ENCODE measurements around the gene CCNL1. TPM values are rescaled to one million over a fixed set of nuclear protein-coding genes. Genes with fewer than 3 reads are reported as not detected.

Gene CCNL1
- total RNA-seq, 5 donors from 2014 or later (not counting 1 experiment from before 2014, with no cell fraction given) = 271 to 1,140 (median 276) TPM

GRCh38 chr3:157109267-157110141 is 50.4 kb downstream of the CCNL1 start:
- 100% methylated on average over 2 of the region's 7 CpGs for WGBS (ENCODE audit: insufficient coverage)
- Histone ChIP-seq H3K4me1 (ENCODE audit: control insufficient read depth in 1 of 2, extremely low read depth in 1 of 2, insufficient read depth in 2 of 2, low read length in 2 of 2) (peaks cover 0 to 15% of the 10 kb centered on the region in 2 experiments), H3K9me3 (no peaks in the 10 kb centered on the region), H3K27me3 (replicated peaks in 1 of 2; ENCODE audit: control insufficient read depth in 2 of 2, extremely low read depth in 1 of 2, insufficient read depth in 2 of 2, low read length in 1 of 2) (no peaks in the 10 kb centered on the region), H3K36me3 (ENCODE audit: control insufficient read depth in 2 of 2, extremely low read depth in 1 of 2, insufficient read depth in 1 of 2, low read length in 1 of 2) (no peaks in the 10 kb centered on the region), H3K27ac (ENCODE audit: low read length) (no peak overlapping the region), H3K4me3 (ENCODE audit: control insufficient read depth in 1 of 2, extremely low read depth in 1 of 2, low read length in 1 of 2) (no peak overlapping the region)
- no peak for DNase-seq
- Mint-ChIP-seq H3K27me3 (no peaks in the 10 kb centered on the region), H3K4me3 (no peak overlapping the region), H3K9me3 (no peaks in the 10 kb centered on the region), H3K36me3 (no peaks in the 10 kb centered on the region), H3K4me1 (peaks cover 2 to 14% (median 14%) of the 10 kb centered on the region in 3 donors), H3K27ac (no peak overlapping the region)
- ChIA-PET POLR2A (no interaction called here), CTCF (interaction anchor here in 1 of 2 donors (0.6 kb wide), 1 partner anchor 900 kb away, joined by 5 read pairs; no protein-coding TSS in a partner anchor)
- no peak for ATAC-seq (replicated peaks in 1 of 4)

GRCh38 chr3:157107644-157108133 is 52.3 kb downstream of the CCNL1 start:
- Mint-ChIP-seq H3K27me3 (no peaks in the 10 kb centered on the region), H3K4me1 (peaks cover 7 to 24% (median 22%) of the 10 kb centered on the region in 3 donors), H3K9me3 (no peaks in the 10 kb centered on the region), H3K36me3 (no peaks in the 10 kb centered on the region), H3K27ac (no peak overlapping the region), H3K4me3 (no peak overlapping the region)
- Histone ChIP-seq H3K36me3 (ENCODE audit: control insufficient read depth in 2 of 2, extremely low read depth in 1 of 2, insufficient read depth in 1 of 2, low read length in 1 of 2) (no peaks in the 10 kb centered on the region), H3K27ac (ENCODE audit: low read length) (no peak overlapping the region), H3K27me3 (replicated peaks in 1 of 2; ENCODE audit: control insufficient read depth in 2 of 2, extremely low read depth in 1 of 2, insufficient read depth in 2 of 2, low read length in 1 of 2) (no peaks in the 10 kb centered on the region), H3K4me3 (ENCODE audit: control insufficient read depth in 1 of 2, extremely low read depth in 1 of 2, low read length in 1 of 2) (no peak overlapping the region), H3K4me1 (ENCODE audit: control insufficient read depth in 1 of 2, extremely low read depth in 1 of 2, insufficient read depth in 2 of 2, low read length in 2 of 2) (peaks cover 0 to 23% of the 10 kb centered on the region in 2 experiments), H3K9me3 (no peaks in the 10 kb centered on the region)
- no peak for ATAC-seq (replicated peaks in 1 of 4)
- CTCF ChIA-PET = no interaction called here
- POLR2A ChIA-PET = no interaction called here
- DNase-seq = no peak
- 77% methylated on average over 4 of the region's 5 CpGs for WGBS (ENCODE audit: insufficient coverage)

GRCh38 chr3:157107037-157107436 is 52.9 kb downstream of the CCNL1 start:
- DNase-seq (no peak), ATAC-seq (replicated peaks in 1 of 4) (no peak)
- no peaks in the 10 kb centered on the region for H3K36me3 Mint-ChIP-seq
- H3K4me1 Mint-ChIP-seq = peaks cover 7 to 24% (median 22%) of the 10 kb centered on the region in 3 donors
- no peaks in the 10 kb centered on the region for H3K9me3 Mint-ChIP-seq
- no CpG with 5 or more reads among the region's 2 CpGs for WGBS (ENCODE audit: insufficient coverage)
- no peaks in the 10 kb centered on the region for H3K27me3 ChIP-seq (replicated peaks in 1 of 2; ENCODE audit: control insufficient read depth in 2 of 2, extremely low read depth in 1 of 2, insufficient read depth in 2 of 2, low read length in 1 of 2)
- H3K4me3 ChIP-seq (ENCODE audit: control insufficient read depth in 1 of 2, extremely low read depth in 1 of 2, low read length in 1 of 2) = no peak overlapping the region
- H3K9me3 ChIP-seq = no peaks in the 10 kb centered on the region
- H3K4me1 ChIP-seq (ENCODE audit: control insufficient read depth in 1 of 2, extremely low read depth in 1 of 2, insufficient read depth in 2 of 2, low read length in 2 of 2) = peaks cover 0 to 23% of the 10 kb centered on the region in 2 experiments
- POLR2A ChIA-PET = no interaction called here
- CTCF ChIA-PET = interaction anchor here in 1 of 2 donors (0.6 kb wide), 1 partner anchor 316 kb away, joined by 3 read pairs; no protein-coding TSS in a partner anchor
- H3K4me3 Mint-ChIP-seq = no peak overlapping the region
- H3K27me3 Mint-ChIP-seq = no peaks in the 10 kb centered on the region
- no peak overlapping the region for H3K27ac Mint-ChIP-seq
- no peak overlapping the region for H3K27ac ChIP-seq (ENCODE audit: low read length)
- no peaks in the 10 kb centered on the region for H3K36me3 ChIP-seq (ENCODE audit: control insufficient read depth in 2 of 2, extremely low read depth in 1 of 2, insufficient read depth in 1 of 2, low read length in 1 of 2)

- Mint-ChIP-seq H3K36me3 (no peaks in the 10 kb centered on the region), H3K27me3 (no peaks in the 10 kb centered on the region), H3K27ac (peak overlapping the region in 1 of 2 donors; percentile 5), H3K4me1 (peaks cover 7 to 24% (median 22%) of the 10 kb centered on the region in 3 donors), H3K4me3 (no peak overlapping the region), H3K9me3 (no peaks in the 10 kb centered on the region)
- no peaks in the 10 kb centered on the region for H3K27me3 ChIP-seq (replicated peaks in 1 of 2; ENCODE audit: control insufficient read depth in 2 of 2, extremely low read depth in 1 of 2, insufficient read depth in 2 of 2, low read length in 1 of 2)
- peaks cover 0 to 23% of the 10 kb centered on the region in 2 experiments for H3K4me1 ChIP-seq (ENCODE audit: control insufficient read depth in 1 of 2, extremely low read depth in 1 of 2, insufficient read depth in 2 of 2, low read length in 2 of 2)
- DNase-seq = peak in 5 of 35 experiments; percentile 6 to 50 (median 10)
- H3K4me3 ChIP-seq (ENCODE audit: control insufficient read depth in 1 of 2, extremely low read depth in 1 of 2, low read length in 1 of 2) = no peak overlapping the region
- H3K27ac ChIP-seq (ENCODE audit: low read length) = peak overlapping the region; percentile 48
- H3K36me3 ChIP-seq (ENCODE audit: control insufficient read depth in 2 of 2, extremely low read depth in 1 of 2, insufficient read depth in 1 of 2, low read length in 1 of 2) = no peaks in the 10 kb centered on the region
- ChIA-PET CTCF (interaction anchor here (0.6 to 0.9 kb wide), 2 partner anchors 10 to 978 kb away, joined by 3 read pairs; no protein-coding TSS in a partner anchor), POLR2A (no interaction called here)
- no peaks in the 10 kb centered on the region for H3K9me3 ChIP-seq
- 39% methylated on average over 4 of the region's 7 CpGs for WGBS (ENCODE audit: insufficient coverage)
- ATAC-seq (replicated peaks in 1 of 4) = peak in 1 of 4 experiments; percentile 54
Observed at GRCh38 chr3:157104928-157105652, 54.9 kb downstream of the CCNL1 start.

- H3K4me3 Mint-ChIP-seq = no peak overlapping the region
- ATAC-seq (replicated peaks in 1 of 4) = no peak
- CTCF ChIA-PET = interaction anchor here in 1 of 2 donors (0.6 kb wide), 1 partner anchor 101 kb away, joined by 3 read pairs; no protein-coding TSS in a partner anchor
Observed at GRCh38 chr3:157104521-157104920, 55.4 kb downstream of the CCNL1 start.

DNA sequence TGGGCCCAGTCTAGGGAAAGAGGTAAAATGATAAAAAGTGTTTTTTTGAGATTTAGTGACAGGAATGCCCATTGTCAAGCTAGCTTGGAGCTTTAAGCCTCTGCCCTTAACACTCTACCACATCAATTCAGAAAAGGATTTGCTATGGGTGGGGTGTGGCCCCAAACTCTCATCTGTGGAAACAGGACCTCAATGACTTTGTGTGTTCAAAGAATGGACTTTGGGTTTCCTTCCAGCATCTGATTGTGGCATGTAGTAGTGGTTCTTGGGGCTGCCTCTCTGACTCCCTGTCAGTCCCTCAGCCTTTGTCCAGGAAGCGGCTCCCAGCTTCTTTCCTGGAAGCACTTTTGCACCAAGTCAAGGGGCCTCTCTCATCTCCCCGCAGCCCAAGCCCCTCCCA is 56.1 kb downstream of the CCNL1 start:
- Mint-ChIP-seq H3K9me3 (no peaks in the 10 kb centered on the region), H3K27me3 (no peaks in the 10 kb centered on the region), H3K4me1 (peaks cover 7 to 26% (median 24%) of the 10 kb centered on the region in 3 donors), H3K4me3 (no peak overlapping the region), H3K27ac (peak overlapping the region; percentile 79 to 85), H3K36me3 (no peaks in the 10 kb centered on the region)
- POLR2A ChIA-PET = interaction anchor here in 1 of 2 donors (0.6 to 1.0 kb wide), 3 partner anchors 43 to 71 kb away, joined by 3 to 14 read pairs (median 3); no protein-coding TSS in a partner anchor
- DNase-seq = no peak
- no peaks in the 10 kb centered on the region for H3K36me3 ChIP-seq (ENCODE audit: control insufficient read depth in 2 of 2, extremely low read depth in 1 of 2, insufficient read depth in 1 of 2, low read length in 1 of 2)
- 60% methylated on average over 1 of the region's 2 CpGs for WGBS (ENCODE audit: insufficient coverage)
- ATAC-seq (replicated peaks in 1 of 4) = no peak
- peak overlapping the region; percentile 7 for H3K27ac ChIP-seq (ENCODE audit: low read length)
- H3K4me3 ChIP-seq (ENCODE audit: control insufficient read depth in 1 of 2, extremely low read depth in 1 of 2, low read length in 1 of 2) = no peak overlapping the region
- no peaks in the 10 kb centered on the region for H3K9me3 ChIP-seq
- CTCF ChIA-PET = interaction anchor here (0.9 to 1.6 kb wide), 2 partner anchors 13 to 33 kb away, joined by 3 to 4 read pairs; no protein-coding TSS in a partner anchor
- H3K27me3 ChIP-seq (replicated peaks in 1 of 2; ENCODE audit: control insufficient read depth in 2 of 2, extremely low read depth in 1 of 2, insufficient read depth in 2 of 2, low read length in 1 of 2) = no peaks in the 10 kb centered on the region
- peaks cover 0 to 23% of the 10 kb centered on the region in 2 experiments for H3K4me1 ChIP-seq (ENCODE audit: control insufficient read depth in 1 of 2, extremely low read depth in 1 of 2, insufficient read depth in 2 of 2, low read length in 2 of 2)

More at GRCh38 chr3:157104521-157104920, 55.4 kb downstream of the CCNL1 start:
- 63% methylated on average over 2 of the region's 4 CpGs for WGBS (ENCODE audit: insufficient coverage)
- Histone ChIP-seq H3K9me3 (no peaks in the 10 kb centered on the region), H3K4me1 (ENCODE audit: control insufficient read depth in 1 of 2, extremely low read depth in 1 of 2, insufficient read depth in 2 of 2, low read length in 2 of 2) (peaks cover 0 to 23% of the 10 kb centered on the region in 2 experiments), H3K4me3 (ENCODE audit: control insufficient read depth in 1 of 2, extremely low read depth in 1 of 2, low read length in 1 of 2) (no peak overlapping the region), H3K36me3 (ENCODE audit: control insufficient read depth in 2 of 2, extremely low read depth in 1 of 2, insufficient read depth in 1 of 2, low read length in 1 of 2) (no peaks in the 10 kb centered on the region), H3K27ac (ENCODE audit: low read length) (no peak overlapping the region), H3K27me3 (replicated peaks in 1 of 2; ENCODE audit: control insufficient read depth in 2 of 2, extremely low read depth in 1 of 2, insufficient read depth in 2 of 2, low read length in 1 of 2) (no peaks in the 10 kb centered on the region)
- DNase-seq = no peak
- POLR2A ChIA-PET = no interaction called here
- Mint-ChIP-seq H3K9me3 (no peaks in the 10 kb centered on the region), H3K27me3 (no peaks in the 10 kb centered on the region), H3K4me1 (peaks cover 7 to 24% (median 22%) of the 10 kb centered on the region in 3 donors), H3K36me3 (no peaks in the 10 kb centered on the region), H3K27ac (peak overlapping the region; percentile 64 to 85)
